ENCODE data around the gene HNRNPDL. TPM values are rescaled to one million over a fixed set of nuclear protein-coding genes. Genes with fewer than 3 reads are reported as not detected.
"Not testable (repeated sequence)": the region's sequence is repeated elsewhere in the genome, so short reads cannot be mapped to it uniquely, and the experiment has no call there.

Gene HNRNPDL
- total RNA-seq, 1 donor from 2014 or later: 284 TPM

DNA sequence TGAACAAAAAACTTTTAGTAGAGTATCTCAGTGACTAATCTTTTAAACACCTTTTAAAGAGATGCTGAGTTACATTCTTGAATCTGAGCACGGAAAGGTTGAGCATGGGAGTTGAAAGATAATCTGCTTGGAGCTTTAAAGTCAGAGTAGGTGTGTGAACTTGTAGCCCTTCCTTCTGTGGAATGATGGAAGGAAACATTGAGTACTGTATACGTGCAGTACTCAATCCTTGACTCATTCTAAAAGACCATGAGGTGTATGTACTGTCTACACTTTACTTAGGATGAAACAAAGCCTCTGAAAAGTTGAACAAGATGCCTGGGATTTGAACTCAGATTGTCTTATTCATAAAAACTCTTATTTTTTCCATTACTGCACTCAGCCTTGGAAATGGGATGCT is 3.5 kb upstream of the HNRNPDL start:
- no peak for DNase-seq (ENCODE audit: low read depth)

DNA sequence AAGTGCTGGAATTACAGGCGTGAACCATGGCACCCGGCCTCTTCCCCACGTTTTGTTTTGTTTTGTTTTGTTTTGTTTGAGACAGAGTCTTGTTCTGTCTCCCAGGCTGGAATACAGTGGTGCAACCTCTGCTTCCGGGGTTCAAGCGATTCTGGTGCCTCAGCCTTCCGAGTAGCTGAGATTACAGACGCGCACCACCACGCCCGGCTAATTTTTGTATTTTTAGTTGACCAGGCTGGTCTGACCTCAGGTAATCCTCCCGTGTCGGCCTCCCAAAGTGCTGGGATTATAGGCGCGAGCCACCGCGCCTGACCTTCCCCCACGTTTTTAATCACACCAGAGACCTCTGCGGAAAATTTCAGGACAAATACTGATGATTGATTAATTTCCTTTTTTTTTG is 2.3 kb upstream of the HNRNPDL start:
- no peak for DNase-seq (ENCODE audit: low read depth)

DNA sequence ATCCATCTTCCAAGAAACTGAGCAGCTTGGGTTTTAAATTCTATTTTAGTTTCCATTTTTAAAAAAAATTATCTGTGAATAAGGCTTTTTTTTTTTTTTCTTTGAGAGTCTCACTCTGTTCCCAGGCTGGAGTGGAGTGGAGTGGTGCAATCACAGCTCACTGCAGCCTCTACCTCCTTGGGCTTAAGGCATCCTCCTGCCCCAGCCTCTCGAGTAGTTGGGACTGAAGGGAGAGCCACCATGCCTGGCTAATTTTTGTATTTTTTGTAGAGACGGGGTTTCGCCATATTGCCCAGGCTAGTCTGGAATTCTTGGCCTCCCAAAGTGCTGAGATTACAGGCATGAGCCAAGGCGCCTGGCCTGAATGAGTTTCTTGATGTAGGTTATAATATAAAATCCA is 1.6 kb upstream of the HNRNPDL start:
- no peak for DNase-seq (ENCODE audit: low read depth)

DNA sequence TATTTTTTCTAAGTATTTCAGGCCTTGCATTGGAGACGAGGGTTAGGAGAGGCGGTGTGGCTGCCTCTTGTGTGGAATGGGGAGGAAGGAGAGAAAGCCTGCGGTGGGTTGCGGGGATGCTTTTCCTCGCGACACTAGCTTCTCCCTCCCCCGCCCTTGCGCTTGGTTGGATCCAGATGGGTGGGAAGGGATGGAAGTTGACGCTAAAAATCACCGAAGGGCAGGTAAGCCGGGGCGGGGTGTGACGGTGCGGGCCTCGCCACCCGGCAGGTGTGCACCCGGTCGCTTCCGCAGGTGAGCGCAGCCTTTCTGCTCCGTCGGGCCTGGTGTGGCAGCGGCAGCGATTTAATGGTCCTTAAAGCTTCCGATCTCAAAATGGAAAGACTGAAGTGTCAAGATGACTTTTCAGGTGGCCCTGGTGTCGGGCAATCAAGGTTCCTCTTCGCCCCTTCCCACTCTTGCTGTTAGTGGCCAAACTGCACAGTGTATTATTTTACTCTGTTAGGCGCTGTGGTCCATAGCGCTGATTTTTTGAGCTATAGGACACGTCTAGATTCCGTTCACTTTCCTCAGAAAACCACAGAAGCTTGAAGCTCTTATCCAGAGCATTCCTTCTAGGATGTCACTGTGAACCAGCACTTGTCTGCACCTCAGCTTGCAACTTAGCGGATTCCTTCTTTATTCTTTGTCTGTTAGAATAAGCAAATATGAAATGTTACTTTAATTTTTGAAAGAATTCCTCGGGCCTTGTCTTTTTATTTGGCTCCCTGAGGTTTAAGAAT is 893 bp upstream of the HNRNPDL start:
- DNase-seq (ENCODE audit: low read depth): no peak

DNA sequence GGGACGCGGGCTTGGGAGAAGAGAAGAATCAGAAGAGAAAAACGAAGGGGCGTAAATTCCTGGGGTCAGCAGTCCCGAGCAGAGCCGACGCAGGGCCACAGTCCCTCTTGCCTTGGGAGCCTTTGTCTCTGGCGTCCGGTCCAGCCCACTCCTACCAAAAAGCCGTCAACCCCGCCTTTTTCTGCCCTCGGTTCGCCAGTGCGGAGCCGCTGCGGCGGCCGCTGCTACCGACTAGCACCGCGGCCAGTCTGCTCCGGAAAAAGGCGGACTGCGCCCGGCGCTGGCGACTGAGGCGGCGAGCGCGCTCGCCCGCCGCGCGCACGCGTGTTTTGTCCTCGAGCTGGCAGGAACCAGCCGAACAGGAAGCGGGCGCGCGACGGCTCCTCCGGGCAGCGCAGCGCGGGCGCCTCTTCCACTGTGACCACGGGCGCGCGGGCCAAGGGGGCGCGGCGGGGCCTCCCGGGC is 502 bp downstream of the HNRNPDL start:
- no peak for DNase-seq (ENCODE audit: low read depth)

DNA sequence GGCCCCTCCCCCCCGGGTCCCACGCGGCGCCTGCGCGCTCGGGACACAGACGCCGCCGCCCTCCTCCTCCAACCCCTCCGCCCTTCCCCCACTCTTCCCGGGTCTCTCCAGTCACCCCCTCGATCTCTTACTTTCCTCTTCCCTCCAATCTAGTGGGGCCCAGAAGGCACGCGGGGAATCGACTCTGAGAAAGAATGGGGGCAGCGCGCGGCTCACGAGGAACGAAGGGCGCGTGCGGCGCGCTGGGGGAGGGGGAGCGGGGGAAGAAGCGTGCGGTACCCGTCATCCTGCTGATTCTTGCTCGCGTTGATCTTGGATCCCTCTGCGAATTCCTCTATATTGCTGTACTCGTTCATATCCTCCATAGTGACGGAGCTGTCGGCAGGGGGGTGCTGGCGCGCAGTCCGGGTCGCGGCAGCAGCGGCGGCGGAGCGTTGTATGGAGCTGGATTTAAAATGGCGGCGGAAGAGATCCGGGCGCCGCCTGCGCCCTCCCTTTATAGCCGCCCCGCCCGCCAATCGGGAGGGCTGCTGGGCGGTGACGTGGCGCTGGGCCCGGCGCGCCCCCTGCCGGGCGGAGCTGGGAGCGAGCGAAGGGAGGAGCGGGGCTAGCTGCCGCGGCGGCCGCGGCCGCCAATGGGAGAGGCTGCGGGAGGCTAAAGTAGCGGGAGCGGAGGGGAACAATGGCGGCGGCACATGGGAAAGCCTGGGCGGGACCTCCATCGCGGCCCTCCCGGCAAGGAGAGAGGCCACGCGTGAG is 1.1 kb downstream of the HNRNPDL start:
- peak; percentile 93 for DNase-seq (ENCODE audit: low read depth)

DNA sequence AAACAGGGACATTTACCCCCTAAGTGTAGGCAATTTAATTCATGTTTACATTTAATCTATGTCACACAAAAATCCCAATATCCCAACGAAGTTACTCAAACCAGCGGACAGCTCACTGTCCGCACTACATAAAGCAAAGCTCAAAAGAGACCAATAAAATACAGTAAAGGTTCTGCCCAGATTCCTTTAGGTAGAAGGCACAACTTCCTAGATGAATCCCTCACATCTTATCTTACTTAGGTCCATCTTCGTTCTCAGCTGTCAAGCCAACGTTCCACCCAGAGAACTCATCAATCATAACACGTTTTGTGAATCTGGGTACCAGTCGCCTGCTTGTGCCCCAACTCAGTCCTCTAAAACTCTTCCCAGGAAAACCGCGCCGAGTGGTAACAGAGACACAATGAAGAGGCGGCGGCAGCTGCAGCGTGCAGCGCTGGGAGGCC is 1.7 kb downstream of the HNRNPDL start:
- DNase-seq (ENCODE audit: low read depth): peak; percentile 90

DNA sequence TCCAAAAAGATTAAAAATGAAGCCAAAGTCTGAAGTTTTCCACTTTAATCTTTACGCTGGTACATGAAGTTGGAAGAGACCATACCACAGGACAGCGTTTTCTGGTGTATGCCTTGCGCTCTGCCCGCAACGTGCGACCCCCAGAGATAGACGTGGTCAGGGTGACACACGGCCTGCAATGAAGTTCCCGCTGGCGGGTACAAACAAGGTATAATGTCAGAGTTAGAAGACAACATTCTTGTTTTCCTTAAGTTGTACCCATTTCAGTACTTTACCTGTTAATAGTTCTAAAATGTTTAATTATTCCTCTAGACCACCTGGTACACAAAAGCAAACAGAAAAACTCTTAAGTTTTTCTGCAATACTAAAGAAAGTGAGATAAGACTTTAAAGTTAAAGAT is 4.8 kb downstream of the HNRNPDL start:
- DNase-seq (ENCODE audit: low read depth): no peak

DNA sequence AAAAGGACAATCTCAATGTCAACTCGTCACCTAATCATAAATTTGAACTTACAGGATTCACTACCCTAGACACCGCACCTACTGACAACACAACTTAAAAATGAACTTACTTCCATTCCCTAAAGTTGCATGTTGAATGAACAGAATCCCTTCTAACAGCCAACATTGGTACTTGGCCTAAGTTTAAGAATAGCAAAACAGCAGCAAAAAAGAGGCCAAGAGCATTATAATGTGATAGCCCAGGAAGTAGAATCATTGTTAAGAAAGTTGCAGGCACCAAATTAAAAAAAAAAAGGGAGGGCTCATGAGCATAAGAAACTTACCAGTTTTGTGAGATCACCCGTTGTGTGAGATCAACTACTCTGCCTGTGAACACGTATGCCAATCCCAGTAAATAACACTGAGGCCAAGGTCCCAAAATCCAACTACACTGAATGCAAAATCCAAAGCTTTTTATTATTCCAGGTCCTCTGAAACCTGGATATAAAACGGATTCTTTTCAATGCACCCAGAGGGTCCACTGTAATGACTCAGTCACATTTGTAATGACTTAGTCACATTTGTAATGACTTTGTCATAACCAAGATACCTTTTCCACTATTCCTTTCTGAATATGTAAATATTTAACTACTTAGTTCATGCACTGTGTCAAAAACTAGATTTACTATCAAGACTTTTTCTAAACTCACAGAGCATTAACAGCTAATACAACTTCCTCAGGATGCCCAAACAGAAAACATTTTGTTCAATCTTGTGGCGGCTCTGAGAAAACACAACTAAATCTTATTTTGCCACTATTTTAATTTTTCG is 6.8 kb downstream of the HNRNPDL start:
- no peak for DNase-seq (ENCODE audit: low read depth)

DNA sequence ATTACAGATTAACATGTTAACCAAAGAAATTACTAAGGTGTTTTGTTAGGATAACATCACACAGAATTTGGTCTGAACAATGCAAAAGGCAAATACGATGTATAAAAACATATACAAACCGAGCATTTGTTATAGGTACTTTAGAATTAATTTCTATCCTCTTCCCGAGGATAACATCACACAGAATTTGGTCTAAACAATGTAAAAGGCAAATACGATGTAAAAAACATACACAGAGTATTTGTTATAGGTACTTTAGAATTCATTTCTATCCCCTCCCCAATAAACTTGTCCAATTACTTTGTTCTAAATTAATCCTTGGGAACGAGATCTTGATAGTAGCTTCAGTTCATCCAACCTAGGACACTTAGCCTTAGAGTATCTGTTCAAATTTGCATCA is 7.6 kb downstream of the HNRNPDL start:
- no peak for DNase-seq (ENCODE audit: low read depth)

DNA sequence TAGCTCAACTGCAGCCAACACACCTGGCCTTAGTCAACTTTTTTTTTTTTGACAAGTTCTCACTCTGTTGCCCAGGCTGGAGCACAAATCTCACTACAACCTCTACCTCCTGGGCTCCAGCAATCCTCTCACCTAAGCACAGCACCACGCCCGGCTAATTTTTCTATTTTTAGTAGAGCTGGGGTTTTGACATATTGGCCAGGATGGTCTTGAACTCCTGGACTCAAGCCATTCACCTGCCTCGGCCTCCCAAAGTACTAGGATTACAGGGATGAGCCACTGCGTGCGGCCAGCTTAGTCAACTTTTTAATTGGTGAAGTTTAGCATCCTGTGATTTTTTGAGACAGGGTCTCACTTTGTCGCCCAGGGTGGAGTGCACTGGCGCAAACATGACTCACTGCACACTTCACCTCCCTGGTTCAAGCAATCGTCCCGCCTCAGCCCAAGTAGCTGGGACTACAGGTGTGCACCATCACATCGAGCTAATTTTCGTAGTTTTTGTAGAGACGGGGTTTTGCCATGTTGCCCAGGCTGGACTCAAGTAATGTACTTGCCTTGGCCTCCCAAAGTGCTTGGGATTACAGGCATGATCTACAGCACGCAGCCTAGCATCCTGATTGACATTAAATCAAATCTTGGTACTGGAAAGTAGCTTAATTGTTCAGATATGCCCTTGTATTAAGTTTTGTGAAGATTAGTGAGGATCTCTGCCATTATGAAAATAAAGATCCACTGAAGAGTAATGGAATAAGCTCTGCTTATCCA is 8.3 kb downstream of the HNRNPDL start:
- DNase-seq (ENCODE audit: low read depth): no peak

DNA sequence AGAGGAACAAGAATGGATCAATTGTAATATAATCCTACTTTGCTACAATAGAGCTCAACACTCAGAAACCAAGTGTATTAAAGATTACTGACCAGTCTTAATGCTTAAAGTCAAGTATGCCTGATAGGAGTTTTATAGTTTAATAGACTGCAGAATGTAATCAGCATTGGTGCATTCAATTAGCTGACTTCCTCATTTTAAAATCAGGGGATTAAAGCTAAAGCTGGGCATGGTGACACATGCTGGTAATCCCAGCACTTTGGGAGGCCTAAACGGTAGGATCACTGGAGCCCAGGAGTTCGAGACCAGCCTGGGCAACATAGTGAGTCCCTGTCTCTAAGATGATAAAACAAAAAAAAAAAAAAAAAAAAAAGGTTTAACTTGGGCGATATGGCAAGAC is 10.8 kb downstream of the HNRNPDL start:
- no peak for DNase-seq (ENCODE audit: low read depth)

DNA sequence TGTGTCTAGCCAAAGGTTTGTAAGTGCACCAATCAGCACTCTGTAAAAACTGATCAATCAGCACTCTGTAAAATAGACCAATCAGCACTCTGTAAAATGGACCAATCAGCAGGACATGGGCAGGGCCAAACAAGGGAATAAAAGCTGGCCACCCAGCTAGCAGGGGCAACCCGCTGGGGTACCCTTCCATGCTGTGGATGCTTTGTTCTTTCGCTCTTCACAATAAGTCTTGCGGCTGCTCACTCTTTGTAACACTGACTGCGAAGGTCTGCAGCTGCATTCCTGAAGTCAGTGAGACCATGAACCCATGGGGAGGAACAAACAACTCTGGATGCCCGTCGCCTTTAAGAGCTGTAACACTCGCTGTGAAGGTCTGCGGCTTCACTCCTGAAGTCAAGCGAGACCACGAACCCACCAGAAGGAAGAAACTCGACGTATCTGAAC is 14.3 kb downstream of the HNRNPDL start:
- no peak for DNase-seq (ENCODE audit: low read depth)

DNA sequence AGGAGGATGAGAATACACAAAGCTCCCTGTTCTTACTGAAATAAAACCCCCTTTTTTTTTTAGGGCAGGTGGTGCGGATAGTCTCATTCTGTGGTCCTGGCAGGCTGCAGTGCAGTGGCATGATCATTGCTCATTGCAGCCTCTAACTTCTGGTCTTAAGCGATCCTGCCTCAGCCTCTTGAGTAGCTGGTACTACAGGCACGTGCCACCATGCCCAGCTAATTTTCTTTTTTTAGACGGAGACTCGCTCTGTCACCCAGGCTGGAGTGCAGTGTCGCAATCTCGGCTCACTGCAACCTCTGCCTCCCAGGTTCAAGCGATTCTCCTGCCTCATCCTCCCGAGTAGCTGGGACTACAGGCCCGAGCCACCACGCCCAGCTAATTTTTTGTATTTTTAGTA is 15.2 kb downstream of the HNRNPDL start:
- not testable (repeated sequence) for DNase-seq (ENCODE audit: low read depth)

DNA sequence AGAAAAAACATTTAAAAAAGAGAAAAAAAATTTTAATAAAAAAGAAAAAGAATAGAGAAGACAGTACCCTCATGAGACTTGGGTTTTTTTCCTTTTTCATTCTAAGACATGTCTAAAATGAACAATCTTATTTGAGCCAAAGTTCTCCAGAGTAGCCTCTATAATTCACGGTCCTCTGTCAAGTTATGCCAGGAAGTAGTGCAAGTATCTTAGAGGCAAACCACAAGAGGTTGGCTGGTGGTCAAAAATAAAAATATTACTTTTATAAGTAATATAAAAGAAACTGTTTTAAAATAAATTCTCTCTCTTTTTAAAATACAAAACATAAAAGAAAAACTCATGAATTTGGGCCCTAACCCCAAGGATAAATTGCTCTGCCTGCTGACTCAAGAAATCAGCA is 26.5 kb downstream of the HNRNPDL start:
- no peak for DNase-seq (ENCODE audit: low read depth)

DNA sequence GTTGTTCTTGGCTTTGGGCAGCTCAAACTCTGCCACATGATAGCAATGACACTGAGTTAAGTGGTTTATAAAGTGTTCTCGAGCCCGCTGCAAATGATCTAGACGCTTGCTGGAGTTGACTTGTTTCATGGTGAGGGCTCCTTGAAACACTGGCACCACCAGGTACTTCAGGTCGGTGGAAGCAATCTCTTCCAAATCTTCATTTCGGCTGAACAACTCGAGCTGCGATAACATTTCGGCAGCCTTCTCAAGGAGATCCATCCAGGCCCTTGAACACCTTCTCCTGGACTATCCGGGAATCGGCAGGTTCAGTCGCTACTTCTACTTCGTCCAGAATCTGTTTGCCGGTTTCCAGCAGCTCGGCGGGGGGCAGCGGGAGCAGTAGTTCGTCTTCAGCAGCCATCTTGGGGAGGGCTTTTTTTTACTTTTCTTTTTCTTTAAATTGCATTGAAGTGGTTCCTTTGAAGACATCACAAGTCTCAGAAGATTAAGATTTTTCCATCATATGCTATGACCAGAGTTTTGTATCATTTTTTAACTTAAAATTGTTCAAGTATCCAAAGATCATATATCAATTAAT is 28.0 kb downstream of the HNRNPDL start:
- no peak for DNase-seq (ENCODE audit: low read depth)

DNA sequence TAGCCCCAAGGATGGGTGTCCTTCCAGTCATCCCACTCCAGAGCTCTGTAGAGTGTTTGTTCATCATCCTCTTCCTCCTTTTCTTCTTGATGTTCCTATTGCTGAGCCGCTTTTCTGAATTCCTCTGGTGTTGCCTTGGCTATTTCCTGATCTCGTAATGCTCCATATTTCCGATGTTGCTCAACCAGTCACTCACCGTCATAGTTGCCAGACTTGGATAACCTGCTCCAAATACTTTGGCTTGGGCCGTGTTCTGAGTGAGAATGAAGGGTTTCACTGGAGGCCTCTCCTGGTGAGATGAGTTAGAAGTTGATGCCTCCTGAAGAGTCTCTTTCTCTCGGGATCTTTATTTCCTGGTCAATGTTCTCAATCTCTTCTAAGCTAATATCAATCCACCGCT is 28.7 kb downstream of the HNRNPDL start:
- DNase-seq (ENCODE audit: low read depth): no peak

DNA sequence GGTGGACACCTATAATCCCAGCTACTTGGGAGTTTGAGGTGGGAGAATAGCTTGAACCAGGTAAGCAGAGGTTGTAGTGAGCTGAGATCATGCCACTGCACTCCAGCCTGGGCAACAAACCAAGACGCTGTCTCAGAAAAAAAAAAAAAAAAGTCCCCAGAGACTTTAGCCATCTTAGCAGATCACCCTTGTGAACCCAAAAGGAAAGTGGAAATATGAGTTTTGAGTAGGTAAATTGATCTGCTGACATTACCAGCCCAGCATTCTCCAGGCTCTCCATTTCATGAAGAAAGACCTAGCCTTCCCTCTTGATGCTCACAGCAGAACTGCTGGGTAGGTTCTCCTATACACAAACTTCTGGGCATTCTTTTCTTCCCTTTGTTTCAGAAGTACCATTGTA is 32.0 kb downstream of the HNRNPDL start:
- no peak for DNase-seq (ENCODE audit: low read depth)

DNA sequence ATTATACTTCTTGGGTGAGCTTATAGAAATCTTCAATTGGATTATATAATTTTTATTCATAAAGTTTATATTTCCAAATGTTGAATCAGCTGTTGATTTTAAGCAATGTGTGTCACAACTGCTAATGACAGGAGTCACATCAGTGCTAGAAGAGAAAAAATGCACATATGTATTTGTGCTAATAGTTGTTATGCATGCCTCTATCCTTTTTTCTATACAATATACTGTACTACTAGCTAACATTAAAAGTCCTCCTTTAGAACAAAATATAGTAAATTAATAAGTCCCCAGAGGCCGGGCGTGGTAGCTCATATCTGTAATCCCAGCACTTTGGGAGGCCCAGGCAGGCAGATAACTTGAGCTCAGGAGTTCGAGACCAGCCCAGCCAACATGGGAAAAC is 32.7 kb downstream of the HNRNPDL start:
- DNase-seq (ENCODE audit: low read depth): no peak

DNA sequence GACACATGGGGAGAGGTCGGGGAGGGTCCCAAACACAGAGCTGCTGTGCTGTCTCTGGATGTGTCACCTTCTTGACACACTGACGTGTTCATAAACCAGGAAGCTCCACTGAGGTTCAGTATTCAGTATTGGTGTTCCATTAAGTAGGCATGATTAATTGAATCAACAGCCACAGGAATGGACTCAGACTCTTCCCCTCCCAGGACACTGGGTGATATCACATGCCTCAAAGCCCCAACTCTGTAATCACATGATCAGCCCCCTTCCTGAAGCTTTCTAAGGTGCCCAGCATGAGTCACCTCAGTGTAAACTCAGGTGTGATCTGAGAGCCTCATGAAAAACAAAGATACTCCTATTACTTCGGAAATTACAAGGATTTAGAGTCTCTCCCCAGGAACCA is 35.4 kb downstream of the HNRNPDL start:
- DNase-seq (ENCODE audit: low read depth): no peak

DNA sequence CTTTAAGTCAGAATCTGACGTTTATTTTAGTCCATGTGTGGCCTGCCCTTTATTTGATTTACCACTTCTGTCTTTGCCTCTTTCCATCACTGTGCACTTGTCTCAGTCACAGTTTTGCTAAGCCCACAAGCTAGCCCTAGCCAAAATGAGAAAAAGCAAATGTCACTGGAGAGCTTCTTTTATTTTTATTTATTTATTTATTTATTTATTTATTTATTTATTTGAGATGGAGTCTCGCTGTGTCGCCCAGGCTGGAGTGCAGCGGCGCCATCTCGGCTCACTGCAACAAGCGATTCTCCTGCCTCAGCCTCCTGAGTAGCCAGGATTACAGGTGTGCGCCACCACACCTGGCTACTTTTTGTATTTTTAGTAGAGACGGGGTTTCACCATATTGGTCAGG is 40.2 kb downstream of the HNRNPDL start:
- DNase-seq (ENCODE audit: low read depth): not testable (repeated sequence)

Measured in myocyte (in vitro differentiated cells).